ENCODE results near the gene TOE1.

Gene TOE1

DNA sequence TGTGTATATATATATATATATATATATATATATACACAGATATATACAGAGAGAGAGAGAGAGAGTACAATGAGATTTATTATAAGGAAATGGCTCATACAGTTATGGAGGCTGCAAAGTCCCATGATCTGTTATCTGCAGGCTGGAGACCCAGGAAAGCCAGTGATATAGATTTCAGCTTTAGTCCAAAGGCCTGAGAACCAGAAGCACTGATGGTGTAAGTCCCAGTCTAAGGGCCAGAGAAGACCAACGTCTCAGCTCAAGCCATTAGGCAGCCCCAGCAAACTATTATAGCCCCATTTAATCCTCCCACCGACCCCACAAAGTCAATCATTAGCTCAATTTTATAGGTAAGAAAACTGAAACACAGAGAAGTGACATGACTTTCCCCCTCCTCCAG lies 48.3 kb upstream of the TOE1 start:
- no peak overlapping the region for H3K4me3 ChIP-seq (ENCODE audit: low read depth, low read length)
- H3K9me3 ChIP-seq (ENCODE audit: control insufficient read depth, insufficient read depth, low read depth, low read length): no peaks in the 10 kb centered on the region
- H3K27ac ChIP-seq (ENCODE audit: extremely low read depth, low read depth, low read length): no peak overlapping the region
- TF ChIP-seq ZNF561 (tag by site-specific recombination; IDR thresholded peaks at IDR 0.05; ENCODE audit: borderline replicate concordance) (no peak), EGR2 (tag by site-specific recombination; IDR thresholded peaks at IDR 0.05; ENCODE audit: low read depth) (no peak), ZNF610 (tag by site-specific recombination; IDR thresholded peaks at IDR 0.05; ENCODE audit: borderline replicate concordance) (no peak), ZNF521 (tag by site-specific recombination; IDR thresholded peaks at IDR 0.05) (no peak), ZNF24 (tag by site-specific recombination; IDR thresholded peaks at IDR 0.05) (no peak), ZNF2 (tag by site-specific recombination; IDR thresholded peaks at IDR 0.05) (no peak), ZNF555 (tag by site-specific recombination; conservative IDR thresholded peaks at IDR 0.05) (no peak), ZNF248 (tag by site-specific recombination; IDR thresholded peaks at IDR 0.05) (no peak), GLI2 (tag by site-specific recombination; IDR thresholded peaks at IDR 0.05; ENCODE audit: borderline replicate concordance, low read depth) (no peak), ZNF335 (tag by site-specific recombination; conservative IDR thresholded peaks at IDR 0.05) (no peak), OVOL3 (tag by site-specific recombination; IDR thresholded peaks at IDR 0.05) (no peak), ZNF510 (tag by site-specific recombination; IDR thresholded peaks at IDR 0.05; ENCODE audit: insufficient replicate concordance) (no peak), SP7 (tag by site-specific recombination; IDR thresholded peaks at IDR 0.05) (no peak)
- TF ChIP-seq, protein P1, sequence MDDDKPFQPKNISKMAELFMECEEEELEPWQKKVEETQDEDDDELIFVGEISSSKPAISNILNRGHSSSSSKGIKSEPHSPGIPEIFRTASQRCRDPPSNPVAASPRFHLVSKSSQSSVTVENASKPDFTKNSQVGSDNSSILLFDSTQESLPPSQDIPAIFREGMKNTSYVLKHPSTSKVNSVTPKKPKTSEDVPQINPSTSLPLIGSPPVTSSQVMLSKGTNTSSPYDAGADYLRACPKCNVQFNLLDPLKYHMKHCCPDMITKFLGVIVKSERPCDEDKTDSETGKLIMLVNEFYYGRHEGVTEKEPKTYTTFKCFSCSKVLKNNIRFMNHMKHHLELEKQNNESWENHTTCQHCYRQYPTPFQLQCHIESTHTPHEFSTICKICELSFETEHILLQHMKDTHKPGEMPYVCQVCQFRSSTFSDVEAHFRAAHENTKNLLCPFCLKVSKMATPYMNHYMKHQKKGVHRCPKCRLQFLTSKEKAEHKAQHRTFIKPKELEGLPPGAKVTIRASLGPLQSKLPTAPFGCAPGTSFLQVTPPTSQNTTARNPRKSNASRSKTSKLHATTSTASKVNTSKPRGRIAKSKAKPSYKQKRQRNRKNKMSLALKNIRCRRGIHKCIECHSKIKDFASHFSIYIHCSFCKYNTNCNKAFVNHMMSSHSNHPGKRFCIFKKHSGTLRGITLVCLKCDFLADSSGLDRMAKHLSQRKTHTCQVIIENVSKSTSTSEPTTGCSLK (tag by site-specific recombination; IDR thresholded peaks at IDR 0.05): no peak
- TF ChIP-seq, protein P2, sequence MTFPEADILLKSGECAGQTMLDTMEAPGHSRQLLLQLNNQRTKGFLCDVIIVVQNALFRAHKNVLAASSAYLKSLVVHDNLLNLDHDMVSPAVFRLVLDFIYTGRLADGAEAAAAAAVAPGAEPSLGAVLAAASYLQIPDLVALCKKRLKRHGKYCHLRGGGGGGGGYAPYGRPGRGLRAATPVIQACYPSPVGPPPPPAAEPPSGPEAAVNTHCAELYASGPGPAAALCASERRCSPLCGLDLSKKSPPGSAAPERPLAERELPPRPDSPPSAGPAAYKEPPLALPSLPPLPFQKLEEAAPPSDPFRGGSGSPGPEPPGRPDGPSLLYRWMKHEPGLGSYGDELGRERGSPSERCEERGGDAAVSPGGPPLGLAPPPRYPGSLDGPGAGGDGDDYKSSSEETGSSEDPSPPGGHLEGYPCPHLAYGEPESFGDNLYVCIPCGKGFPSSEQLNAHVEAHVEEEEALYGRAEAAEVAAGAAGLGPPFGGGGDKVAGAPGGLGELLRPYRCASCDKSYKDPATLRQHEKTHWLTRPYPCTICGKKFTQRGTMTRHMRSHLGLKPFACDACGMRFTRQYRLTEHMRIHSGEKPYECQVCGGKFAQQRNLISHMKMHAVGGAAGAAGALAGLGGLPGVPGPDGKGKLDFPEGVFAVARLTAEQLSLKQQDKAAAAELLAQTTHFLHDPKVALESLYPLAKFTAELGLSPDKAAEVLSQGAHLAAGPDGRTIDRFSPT (tag by site-specific recombination; IDR thresholded peaks at IDR 0.05): no peak
- TF ChIP-seq, protein P3, sequence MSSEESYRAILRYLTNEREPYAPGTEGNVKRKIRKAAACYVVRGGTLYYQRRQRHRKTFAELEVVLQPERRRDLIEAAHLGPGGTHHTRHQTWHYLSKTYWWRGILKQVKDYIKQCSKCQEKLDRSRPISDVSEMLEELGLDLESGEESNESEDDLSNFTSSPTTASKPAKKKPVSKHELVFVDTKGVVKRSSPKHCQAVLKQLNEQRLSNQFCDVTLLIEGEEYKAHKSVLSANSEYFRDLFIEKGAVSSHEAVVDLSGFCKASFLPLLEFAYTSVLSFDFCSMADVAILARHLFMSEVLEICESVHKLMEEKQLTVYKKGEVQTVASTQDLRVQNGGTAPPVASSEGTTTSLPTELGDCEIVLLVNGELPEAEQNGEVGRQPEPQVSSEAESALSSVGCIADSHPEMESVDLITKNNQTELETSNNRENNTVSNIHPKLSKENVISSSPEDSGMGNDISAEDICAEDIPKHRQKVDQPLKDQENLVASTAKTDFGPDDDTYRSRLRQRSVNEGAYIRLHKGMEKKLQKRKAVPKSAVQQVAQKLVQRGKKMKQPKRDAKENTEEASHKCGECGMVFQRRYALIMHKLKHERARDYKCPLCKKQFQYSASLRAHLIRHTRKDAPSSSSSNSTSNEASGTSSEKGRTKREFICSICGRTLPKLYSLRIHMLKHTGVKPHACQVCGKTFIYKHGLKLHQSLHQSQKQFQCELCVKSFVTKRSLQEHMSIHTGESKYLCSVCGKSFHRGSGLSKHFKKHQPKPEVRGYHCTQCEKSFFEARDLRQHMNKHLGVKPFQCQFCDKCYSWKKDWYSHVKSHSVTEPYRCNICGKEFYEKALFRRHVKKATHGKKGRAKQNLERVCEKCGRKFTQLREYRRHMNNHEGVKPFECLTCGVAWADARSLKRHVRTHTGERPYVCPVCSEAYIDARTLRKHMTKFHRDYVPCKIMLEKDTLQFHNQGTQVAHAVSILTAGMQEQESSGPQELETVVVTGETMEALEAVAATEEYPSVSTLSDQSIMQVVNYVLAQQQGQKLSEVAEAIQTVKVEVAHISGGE (tag by site-specific recombination; conservative IDR thresholded peaks at IDR 0.05; ENCODE audit: low read depth): no peak
- ChIA-PET CTCF (interaction anchor here (0.9 to 13.3 kb wide), 4 partner anchors 8 to 276 kb away, joined by 3 to 304 read pairs (median 8); partner anchors contain the start of genes HECTD3 and UROD), POLR2A (no interaction called here)
- no peaks in the 10 kb centered on the region for H3K36me3 ChIP-seq (ENCODE audit: control insufficient read depth in 2 of 2, insufficient read depth in 1 of 2, low read length in 2 of 2)
- H3K4me1 ChIP-seq (ENCODE audit: control insufficient read depth, insufficient read depth, low read length): no peaks in the 10 kb centered on the region

DNA sequence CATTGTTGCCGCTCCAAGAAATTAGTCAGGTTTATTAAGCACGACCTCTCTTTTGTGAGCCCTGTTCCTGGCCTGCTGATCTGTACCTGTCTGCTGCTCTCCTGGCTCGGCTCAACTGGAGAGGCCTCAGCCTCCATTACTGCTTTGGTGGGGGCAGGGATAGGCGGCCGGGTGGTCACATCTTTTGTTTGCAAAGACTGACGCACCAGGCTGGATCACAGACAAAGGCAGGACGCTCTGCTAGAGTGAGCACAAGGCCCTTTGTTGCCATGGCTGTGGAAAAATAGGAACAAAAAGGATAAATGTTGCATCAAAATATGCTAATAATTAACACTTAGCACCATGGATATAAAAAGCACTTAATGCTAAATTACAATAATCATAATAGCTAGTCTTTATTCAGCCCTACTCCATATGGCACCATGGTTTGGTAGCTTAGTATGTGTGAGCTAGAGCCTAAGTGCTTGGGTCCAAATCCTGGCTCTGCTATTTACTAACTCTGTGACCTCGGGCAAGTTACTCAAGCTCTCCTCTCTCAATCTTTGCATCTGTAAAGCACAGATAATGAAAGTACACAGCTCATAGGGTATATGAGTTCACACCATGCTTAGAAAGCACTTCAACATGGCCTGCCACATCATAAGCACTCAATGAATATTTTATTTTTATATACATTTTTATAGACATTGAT lies 42.2 kb upstream of the TOE1 start:
- H3K9me3 ChIP-seq (ENCODE audit: control insufficient read depth, insufficient read depth, low read depth, low read length): no peaks in the 10 kb centered on the region
- ChIA-PET CTCF (interaction anchor here (0.5 to 13.3 kb wide), 5 partner anchors 21 to 373 kb away, joined by 3 to 304 read pairs (median 3); partner anchors contain the start of genes HECTD3 and UROD), POLR2A (interaction anchor here (0.6 kb wide), 1 partner anchor 504 kb away, joined by 4 read pairs; no protein-coding TSS in a partner anchor)
- H3K4me1 ChIP-seq (ENCODE audit: control insufficient read depth, insufficient read depth, low read length): no peaks in the 10 kb centered on the region
- no peak overlapping the region for H3K27ac ChIP-seq (ENCODE audit: extremely low read depth, low read depth, low read length)
- no peaks in the 10 kb centered on the region for H3K36me3 ChIP-seq (ENCODE audit: control insufficient read depth in 2 of 2, insufficient read depth in 1 of 2, low read length in 2 of 2)
- H3K4me3 ChIP-seq (ENCODE audit: low read depth, low read length): no peak overlapping the region
- TF ChIP-seq ZNF19 (tag by site-specific recombination; IDR thresholded peaks at IDR 0.05; ENCODE audit: low read depth): no peak
- TF ChIP-seq ZSCAN16 (tag by site-specific recombination; IDR thresholded peaks at IDR 0.05): no peak
- TF ChIP-seq, protein P4, sequence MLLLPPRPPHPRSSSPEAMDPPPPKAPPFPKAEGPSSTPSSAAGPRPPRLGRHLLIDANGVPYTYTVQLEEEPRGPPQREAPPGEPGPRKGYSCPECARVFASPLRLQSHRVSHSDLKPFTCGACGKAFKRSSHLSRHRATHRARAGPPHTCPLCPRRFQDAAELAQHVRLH (tag by site-specific recombination; IDR thresholded peaks at IDR 0.05): no peak
- TF ChIP-seq, protein P5, sequence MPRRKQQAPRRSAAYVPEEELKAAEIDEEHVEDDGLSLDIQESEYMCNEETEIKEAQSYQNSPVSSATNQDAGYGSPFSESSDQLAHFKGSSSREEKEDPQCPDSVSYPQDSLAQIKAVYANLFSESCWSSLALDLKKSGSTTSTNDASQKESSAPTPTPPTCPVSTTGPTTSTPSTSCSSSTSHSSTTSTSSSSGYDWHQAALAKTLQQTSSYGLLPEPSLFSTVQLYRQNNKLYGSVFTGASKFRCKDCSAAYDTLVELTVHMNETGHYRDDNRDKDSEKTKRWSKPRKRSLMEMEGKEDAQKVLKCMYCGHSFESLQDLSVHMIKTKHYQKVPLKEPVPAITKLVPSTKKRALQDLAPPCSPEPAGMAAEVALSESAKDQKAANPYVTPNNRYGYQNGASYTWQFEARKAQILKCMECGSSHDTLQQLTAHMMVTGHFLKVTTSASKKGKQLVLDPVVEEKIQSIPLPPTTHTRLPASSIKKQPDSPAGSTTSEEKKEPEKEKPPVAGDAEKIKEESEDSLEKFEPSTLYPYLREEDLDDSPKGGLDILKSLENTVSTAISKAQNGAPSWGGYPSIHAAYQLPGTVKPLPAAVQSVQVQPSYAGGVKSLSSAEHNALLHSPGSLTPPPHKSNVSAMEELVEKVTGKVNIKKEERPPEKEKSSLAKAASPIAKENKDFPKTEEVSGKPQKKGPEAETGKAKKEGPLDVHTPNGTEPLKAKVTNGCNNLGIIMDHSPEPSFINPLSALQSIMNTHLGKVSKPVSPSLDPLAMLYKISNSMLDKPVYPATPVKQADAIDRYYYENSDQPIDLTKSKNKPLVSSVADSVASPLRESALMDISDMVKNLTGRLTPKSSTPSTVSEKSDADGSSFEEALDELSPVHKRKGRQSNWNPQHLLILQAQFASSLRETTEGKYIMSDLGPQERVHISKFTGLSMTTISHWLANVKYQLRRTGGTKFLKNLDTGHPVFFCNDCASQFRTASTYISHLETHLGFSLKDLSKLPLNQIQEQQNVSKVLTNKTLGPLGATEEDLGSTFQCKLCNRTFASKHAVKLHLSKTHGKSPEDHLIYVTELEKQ (tag by site-specific recombination; IDR thresholded peaks at IDR 0.05; ENCODE audit: borderline replicate concordance): no peak
- no peak for TF ChIP-seq SP7 (tag by site-specific recombination; IDR thresholded peaks at IDR 0.05)
- TF ChIP-seq ZNF202 (tag by site-specific recombination; IDR thresholded peaks at IDR 0.05; ENCODE audit: borderline replicate concordance): no peak

All from HEK293 (cell line).